PC-9 (cell line): ENCODE results near the gene LMLN. TPM values are rescaled to one million over a fixed set of nuclear protein-coding genes. Genes with fewer than 3 reads are reported as not detected.

Experiments
- BruUV-seq: library from RNA; stranded (reverse); fragments of 400-500 nt; replicated peaks from 2 replicates; lab custom pipeline; 2021; lab: Mats Ljungman, UMichigan
- CTCF ChIA-PET: fragments of 300-600 bp; sonication (Branson Sonifier 250); formaldehyde crosslinking; loops from one replicate; lab custom pipeline; 2022; ENCODE audit warnings: antibody characterized with exemption; lab: Charles Lee
- POLR2A ChIA-PET: fragments of 300-600 bp; sonication (Branson Sonifier 250); formaldehyde crosslinking; loops from one replicate; lab custom pipeline; 2022; ENCODE audit warnings: antibody characterized with exemption; ENCODE audit not compliant: unreplicated experiment; lab: Charles Lee
- DNase-seq, 2 experiments: peaks; one replicate each; pipeline versions ENCODE4 v3.0.0 to v3.0.0-alpha.2; 2015 to 2022; ENCODE audit warnings: mixed read lengths in 1 of 2
- H2AFZ ChIP-seq: fragments of 200-600 bp; sonication (generic); 2 replicates; pipeline ENCODE4 v1.8.1; 2017; ENCODE audit warnings: antibody characterized with exemption
- H3F3A ChIP-seq: fragments of 200-600 bp; sonication (generic); 2 replicates; pipeline ENCODE4 v1.8.1; 2017; ENCODE audit warnings: antibody characterized with exemption, mild to moderate bottlenecking, low read depth; ENCODE audit not compliant: insufficient read depth
- H3K27ac ChIP-seq: fragments of 200-600 bp; sonication (generic); 2 replicates; pipeline ENCODE4 v1.6.1; 2016; ENCODE audit warnings: mixed run types
- H3K27me3 ChIP-seq: fragments of 200-600 bp; sonication (generic); 2 replicates; pipeline ENCODE4 v1.6.1; 2016; ENCODE audit warnings: low read depth, mixed run types; ENCODE audit not compliant: insufficient read depth
- H3K36me3 ChIP-seq: fragments of 200-600 bp; sonication (generic); 2 replicates; pipeline ENCODE4 v1.6.1; 2016; ENCODE audit warnings: low read depth, mixed run types
- H3K4me1 ChIP-seq: fragments of 200-600 bp; sonication (generic); replicated peaks from 2 replicates; pipeline ENCODE4 v1.6.1; 2016; ENCODE audit warnings: mixed run types; ENCODE audit not compliant: insufficient read depth
- H3K4me2 ChIP-seq: fragments of 200-600 bp; sonication (generic); 2 replicates; pipeline ENCODE4 v1.6.1; 2017; ENCODE audit warnings: mixed run types
- H3K4me3 ChIP-seq: fragments of 200-600 bp; sonication (generic); 2 replicates; pipeline ENCODE4 v1.6.1; 2016; ENCODE audit warnings: mixed run types
- H3K79me2 ChIP-seq: fragments of 200-600 bp; sonication (generic); 2 replicates; pipeline ENCODE4 v1.6.1; 2017; ENCODE audit warnings: low read depth, mixed run types
- H3K9me2 ChIP-seq: fragments of 200-600 bp; sonication (generic); 2 replicates; pipeline ENCODE4 v1.8.1; 2017; ENCODE audit warnings: mild to moderate bottlenecking; ENCODE audit not compliant: insufficient read depth
- H3K9me3 ChIP-seq: fragments of 200-600 bp; sonication (generic); 2 replicates; pipeline ENCODE4 v1.8.1; 2016; ENCODE audit warnings: low read depth; ENCODE audit not compliant: insufficient read depth
- H4K20me1 ChIP-seq: fragments of 200-600 bp; sonication (generic); 2 replicates; pipeline ENCODE4 v1.8.1; 2017; ENCODE audit not compliant: insufficient read depth
- CTCF ChIP-seq: fragments of 200-600 bp; sonication (generic); conservative IDR thresholded peaks from 2 replicates; pipeline ENCODE4 v1.6.1; 2017; ENCODE audit warnings: mixed run types, antibody characterized with exemption, mild to moderate bottlenecking, moderate library complexity
- EZH2 ChIP-seq: fragments of 200-600 bp; sonication (generic); IDR thresholded peaks from 2 replicates; pipeline ENCODE4 v1.8.0; 2017; ENCODE audit warnings: antibody characterized with exemption, low read depth
- intact Hi-C: fragments of 100-400 bp; cut with micrococcal nuclease; formaldehyde crosslinking; loops from one replicate; pipeline ENCODE4 v1.10.0; 2022; ENCODE audit not compliant: unreplicated experiment
- total RNA-seq: library from RNA; stranded (reverse); gene quantifications from 2 replicates; pipeline ENCODE4 v1.2.3, GENCODE V29; 2021

Gene LMLN
- total RNA-seq, 1 experiment from 2014 or later, result 21.1 TPM

DNA sequence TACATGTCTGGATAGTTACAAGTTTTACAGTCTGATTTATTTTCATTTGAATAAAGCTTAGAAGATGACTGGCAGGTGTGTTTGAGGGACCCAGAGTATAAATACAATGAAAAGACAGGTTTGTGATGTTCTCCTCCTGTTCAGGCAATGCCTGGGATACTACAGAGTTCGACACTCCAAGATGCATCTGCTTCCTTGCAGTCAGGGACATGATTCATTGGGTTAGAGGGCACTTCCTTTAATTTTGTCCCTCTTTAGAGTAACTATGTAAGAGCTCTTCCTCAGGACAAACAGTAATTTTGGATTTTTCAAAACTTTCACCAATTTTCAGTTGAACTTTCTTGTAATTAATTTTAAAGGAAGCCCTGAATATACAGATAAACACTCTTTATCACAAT is 102.0 kb downstream of the LMLN start:
- Histone ChIP-seq H3K9me2 (no peaks in the 10 kb centered on the region), H3K4me3 (no peak overlapping the region), H3K79me2 (no peaks in the 10 kb centered on the region), H3K27ac (no peak overlapping the region), H3K4me1 (no peaks in the 10 kb centered on the region), H3K9me3 (no peaks in the 10 kb centered on the region), H3F3A (no peaks in the 10 kb centered on the region), H3K36me3 (no peaks in the 10 kb centered on the region), H3K4me2 (no peak overlapping the region), H3K27me3 (no peaks in the 10 kb centered on the region), H2AFZ (no peak overlapping the region), H4K20me1 (no peaks in the 10 kb centered on the region)
- no TSS peak for BruUV-seq
- TF ChIP-seq CTCF (no peak), EZH2 (no peak)
- POLR2A ChIA-PET, result interaction anchor here (0.6 to 0.7 kb wide), 2 partner anchors 286 to 1033 kb away, joined by 4 to 10 read pairs; partner anchors contain the start of gene MELTF
- intact Hi-C loops, result no loop called here
- CTCF ChIA-PET, result no interaction called here
- DNase-seq, result no peak

GRCh38 chr3:198064420-198064819 is 104.4 kb downstream of the LMLN start:
- H3K4me3 ChIP-seq, result no peak overlapping the region
- H3K27me3 ChIP-seq, result no peaks in the 10 kb centered on the region
- no TSS peak for BruUV-seq
- POLR2A ChIA-PET, result no interaction called here
- H3K79me2 ChIP-seq, result no peaks in the 10 kb centered on the region
- H3K9me2 ChIP-seq, result no peaks in the 10 kb centered on the region
- no peak overlapping the region for H2AFZ ChIP-seq
- DNase-seq, result no peak
- CTCF ChIA-PET, result interaction anchor here (0.8 kb wide), 1 partner anchor 103 kb away, joined by 3 read pairs; no protein-coding TSS in a partner anchor
- H4K20me1 ChIP-seq, result no peaks in the 10 kb centered on the region
- H3K4me1 ChIP-seq, result no peaks in the 10 kb centered on the region
- intact Hi-C loops, result no loop called here
- no peak overlapping the region for H3K27ac ChIP-seq
- H3K9me3 ChIP-seq, result no peaks in the 10 kb centered on the region
- H3K4me2 ChIP-seq, result no peak overlapping the region
- H3F3A ChIP-seq, result no peaks in the 10 kb centered on the region
- no peaks in the 10 kb centered on the region for H3K36me3 ChIP-seq
- TF ChIP-seq CTCF (no peak), EZH2 (no peak)

- no peaks in the 10 kb centered on the region for H3K9me3 ChIP-seq
- ChIA-PET CTCF (interaction anchor here (0.7 kb wide), 1 partner anchor 15 kb away, joined by 3 read pairs; no protein-coding TSS in a partner anchor), POLR2A (no interaction called here)
- BruUV-seq, result no TSS peak
- no peak overlapping the region for H3K4me2 ChIP-seq
- TF ChIP-seq EZH2 (no peak), CTCF (no peak)
- no peaks in the 10 kb centered on the region for H3K79me2 ChIP-seq
- DNase-seq, result no peak
- peaks cover under 1% of the 10 kb centered on the region; the same call in 1 of the 2 replicates for H3K4me1 ChIP-seq
- intact Hi-C loops, result no loop called here
- no peaks in the 10 kb centered on the region for H3K9me2 ChIP-seq
- no peaks in the 10 kb centered on the region for H3F3A ChIP-seq
- H2AFZ ChIP-seq, result no peak overlapping the region
- H3K36me3 ChIP-seq, result no peaks in the 10 kb centered on the region
- H3K4me3 ChIP-seq, result no peak overlapping the region
- H4K20me1 ChIP-seq, result no peaks in the 10 kb centered on the region
- no peak overlapping the region for H3K27ac ChIP-seq
- H3K27me3 ChIP-seq, result no peaks in the 10 kb centered on the region
Observed at GRCh38 chr3:198065897-198066296, 105.9 kb downstream of the LMLN start.
